Measurements from ENCODE around the gene ARRB2. TPM values are rescaled to one million over a fixed set of nuclear protein-coding genes. Genes with fewer than 3 reads are reported as not detected.

Gene ARRB2
- total and polyA plus RNA-seq, 2 of the 8 experiments (the other 6 are each of a cell fraction or from before 2014, with no cell fraction given): 72.4 to 101 TPM

- TF ChIP-seq CHD7 (IDR thresholded peaks at IDR 0.05; ENCODE audit: insufficient replicate concordance, low read length) (no peak), MAX (IDR thresholded peaks at IDR 0.05) (peak; percentile 33; the same call in 1 of the 2 replicates), GABPA (IDR thresholded peaks at IDR 0.05; ENCODE audit: borderline replicate concordance, insufficient read depth, low read length) (no peak), BACH1 (IDR thresholded peaks at IDR 0.05; ENCODE audit: low read length) (no peak), SIX5 (IDR thresholded peaks at IDR 0.05; ENCODE audit: low read depth, low read length) (no peak), SP4 (IDR thresholded peaks at IDR 0.05; ENCODE audit: low read length) (no peak), EZH2 (IDR thresholded peaks at IDR 0.05; ENCODE audit: low read depth, low read length, severe bottlenecking) (peak; percentile 75), E2F6 (IDR thresholded peaks at IDR 0.05) (peak; percentile 32; the same call in 1 of the 2 replicates)
Observed at GRCh38 chr17:4739122-4740024, 28.9 kb downstream of the ARRB2 start, which contains the start of the genes CXCL16 and ZMYND15 (continued).

Measured in H1 (cell line).